ENCODE measurements around the gene KIF6. TPM values are rescaled to one million over a fixed set of nuclear protein-coding genes. Genes with fewer than 3 reads are reported as not detected.
A peak's percentile ranks its signal among the peaks of the same experiment; 100 is the strongest.

The KIF6 gene
- total RNA-seq, 1 donor from 2014 or later, result 2.7 TPM

- H3F3A ChIP-seq (ENCODE audit: low read depth), result peaks cover 8% of the 10 kb centered on the region
- H4K20me1 ChIP-seq (ENCODE audit: low read depth), result peaks cover 4% of the 10 kb centered on the region
- no peak overlapping the region for H3K9ac ChIP-seq
- no peak for DNase-seq (ENCODE audit: low spot score)
- no peaks in the 10 kb centered on the region for H3K36me3 ChIP-seq
- H3K9me3 Mint-ChIP-seq, result no peaks in the 10 kb centered on the region
- H3K4me1 ChIP-seq, result peaks cover 7% of the 10 kb centered on the region
- TF ChIP-seq CTCF (IDR thresholded peaks at IDR 0.05) (no peak), EZH2phosphoT487 (IDR thresholded peaks at IDR 0.05) (no peak), EZH2 (IDR thresholded peaks at IDR 0.05) (no peak)
- H3K4me3 ChIP-seq, result no peak overlapping the region
- no peak overlapping the region for H3K27ac ChIP-seq
- H3K36me3 Mint-ChIP-seq, result no peaks in the 10 kb centered on the region
- H3K4me2 ChIP-seq, result no peak overlapping the region
- H3K4me3 Mint-ChIP-seq, result no peak overlapping the region
- H3K4me1 Mint-ChIP-seq, result peaks cover 30% of the 10 kb centered on the region
- peaks cover 5% of the 10 kb centered on the region for H3K27me3 Mint-ChIP-seq (ENCODE audit: insufficient read depth, low read depth)
- H3K79me2 ChIP-seq (ENCODE audit: low read depth), result no peaks in the 10 kb centered on the region
- no peaks in the 10 kb centered on the region for H3K9me3 ChIP-seq (ENCODE audit: low read depth)
- H3K27me3 ChIP-seq, result no peaks in the 10 kb centered on the region
- no peak overlapping the region for H2AFZ ChIP-seq (replicated peaks)
- no peak overlapping the region for H3K27ac Mint-ChIP-seq
These were observed 359.7 kb downstream of the KIF6 start for GRCh38 chr6:39365281-39366074.

GRCh38 chr6:39363280-39363679, 361.9 kb downstream of the KIF6 start:
- H3K9me3 ChIP-seq (ENCODE audit: low read depth), result no peaks in the 10 kb centered on the region
- H2AFZ ChIP-seq (replicated peaks), result no peak overlapping the region
- no peak overlapping the region for H3K4me3 ChIP-seq
- H3K9ac ChIP-seq, result no peak overlapping the region
- no peaks in the 10 kb centered on the region for H3K79me2 ChIP-seq (ENCODE audit: low read depth)
- peaks cover 8% of the 10 kb centered on the region for H3F3A ChIP-seq (ENCODE audit: low read depth)
- peaks cover 7% of the 10 kb centered on the region for H3K4me1 ChIP-seq
- DNase-seq (ENCODE audit: low spot score), result no peak
- no peak overlapping the region for H3K4me3 Mint-ChIP-seq
- H3K9me3 Mint-ChIP-seq, result no peaks in the 10 kb centered on the region
- no peaks in the 10 kb centered on the region for H3K36me3 Mint-ChIP-seq
- TF ChIP-seq EZH2phosphoT487 (IDR thresholded peaks at IDR 0.05) (no peak), EZH2 (IDR thresholded peaks at IDR 0.05) (no peak), CTCF (IDR thresholded peaks at IDR 0.05) (no peak)
- peaks cover 7% of the 10 kb centered on the region for H3K27me3 Mint-ChIP-seq (ENCODE audit: insufficient read depth, low read depth)
- no peak overlapping the region for H3K27ac ChIP-seq
- H3K4me1 Mint-ChIP-seq, result peaks cover 30% of the 10 kb centered on the region
- no peaks in the 10 kb centered on the region for H3K27me3 ChIP-seq
- no peak overlapping the region for H3K27ac Mint-ChIP-seq
- peaks cover 4% of the 10 kb centered on the region for H4K20me1 ChIP-seq (ENCODE audit: low read depth)
- H3K36me3 ChIP-seq, result no peaks in the 10 kb centered on the region
- H3K4me2 ChIP-seq, result no peak overlapping the region

GRCh38 chr6:39362487-39362865, 362.7 kb downstream of the KIF6 start:
- peaks cover 7% of the 10 kb centered on the region for H3K27me3 Mint-ChIP-seq (ENCODE audit: insufficient read depth, low read depth)
- Histone ChIP-seq H2AFZ (replicated peaks) (no peak overlapping the region), H3K9ac (no peak overlapping the region)

More at GRCh38 chr6:39362487-39362865, 362.7 kb downstream of the KIF6 start:
- Histone ChIP-seq H3K4me3 (no peak overlapping the region), H3K36me3 (no peaks in the 10 kb centered on the region), H3F3A (ENCODE audit: low read depth) (peaks cover 8% of the 10 kb centered on the region), H3K27me3 (no peaks in the 10 kb centered on the region), H3K4me1 (peaks cover 5% of the 10 kb centered on the region), H3K4me2 (peak overlapping the region; percentile 27), H3K27ac (no peak overlapping the region), H3K79me2 (ENCODE audit: low read depth) (no peaks in the 10 kb centered on the region), H3K9me3 (ENCODE audit: low read depth) (no peaks in the 10 kb centered on the region), H4K20me1 (ENCODE audit: low read depth) (peaks cover 4% of the 10 kb centered on the region)
- H3K4me1 Mint-ChIP-seq, result peaks cover 28% of the 10 kb centered on the region
- no peaks in the 10 kb centered on the region for H3K9me3 Mint-ChIP-seq
- DNase-seq (ENCODE audit: low spot score), result peak; percentile 73
- no peak overlapping the region for H3K4me3 Mint-ChIP-seq
- no peak overlapping the region for H3K27ac Mint-ChIP-seq
- peak; percentile 8 for TF ChIP-seq CTCF (IDR thresholded peaks at IDR 0.05)
- no peak for TF ChIP-seq EZH2phosphoT487 (IDR thresholded peaks at IDR 0.05)
- no peak for TF ChIP-seq EZH2 (IDR thresholded peaks at IDR 0.05)
- no peaks in the 10 kb centered on the region for H3K36me3 Mint-ChIP-seq

Data from neural progenitor cell (in vitro differentiated cells).